GM19438 (cell line): ENCODE results near the gene KCNK5.

ENCODE experiments used
- ATAC-seq: cut with Tn5 transposase; IDR thresholded peaks from one replicate; pipeline ENCODE4 v1.9.1; 2021; ENCODE audit warnings: low read depth; ENCODE audit not compliant: unreplicated experiment

Gene KCNK5

GRCh38 chr6:39199976-39200375 is 29.3 kb downstream of the KCNK5 start:
- ATAC-seq, result no peak

DNA sequence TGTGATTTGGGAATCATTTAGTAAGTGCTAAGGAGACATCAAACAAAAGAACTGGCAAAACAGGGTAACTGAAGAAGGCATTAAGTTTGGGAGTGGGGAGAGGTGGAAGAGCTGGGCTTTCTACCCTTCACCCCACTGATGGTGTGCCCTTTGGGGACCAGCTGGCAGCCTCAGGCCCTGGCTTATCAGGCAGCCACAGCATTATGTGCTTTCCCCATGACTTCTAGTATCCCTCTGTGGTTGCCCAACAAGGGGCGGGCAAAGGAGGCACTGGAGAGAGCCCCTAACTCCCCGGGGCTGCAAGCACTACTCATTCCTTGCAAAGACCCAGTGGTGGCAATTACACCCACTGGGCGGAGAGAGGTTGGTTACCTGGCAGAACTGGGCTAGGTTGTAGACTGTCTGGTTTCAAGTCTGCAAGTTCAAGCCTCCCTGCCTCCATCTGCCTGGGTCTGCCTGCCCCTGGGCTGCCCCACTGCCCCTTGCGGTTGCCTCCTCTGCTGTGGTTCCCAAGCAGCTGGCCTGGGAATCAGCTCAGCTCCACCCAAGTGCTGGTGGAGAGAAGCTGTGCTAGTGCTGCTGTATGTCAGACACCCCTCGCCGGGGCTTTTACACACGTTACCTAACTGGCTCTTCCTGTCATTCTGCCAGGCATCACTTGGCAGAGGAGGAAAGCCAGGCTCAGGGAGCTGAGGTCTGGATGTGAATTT is 29.9 kb downstream of the KCNK5 start:
- ATAC-seq, result no peak

DNA sequence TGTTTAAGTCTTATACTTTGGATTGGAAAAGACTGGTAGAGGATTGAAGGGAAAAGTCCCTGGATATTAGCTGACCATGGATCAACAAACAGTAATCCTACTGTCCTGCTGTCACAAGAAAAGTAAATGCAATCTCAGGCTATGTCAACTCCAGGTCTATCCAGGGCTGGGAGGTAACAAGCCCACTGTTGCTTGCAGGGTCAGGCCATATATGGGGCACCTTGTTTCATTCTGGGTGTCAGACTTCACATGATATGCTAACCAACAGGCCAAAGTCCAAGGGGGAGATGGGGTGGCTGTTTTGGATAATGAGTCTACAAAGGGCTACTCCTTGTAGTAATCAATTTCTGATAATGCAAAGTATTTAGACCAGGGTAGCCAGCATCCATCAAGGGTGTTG is 30.7 kb downstream of the KCNK5 start:
- no peak for ATAC-seq

DNA sequence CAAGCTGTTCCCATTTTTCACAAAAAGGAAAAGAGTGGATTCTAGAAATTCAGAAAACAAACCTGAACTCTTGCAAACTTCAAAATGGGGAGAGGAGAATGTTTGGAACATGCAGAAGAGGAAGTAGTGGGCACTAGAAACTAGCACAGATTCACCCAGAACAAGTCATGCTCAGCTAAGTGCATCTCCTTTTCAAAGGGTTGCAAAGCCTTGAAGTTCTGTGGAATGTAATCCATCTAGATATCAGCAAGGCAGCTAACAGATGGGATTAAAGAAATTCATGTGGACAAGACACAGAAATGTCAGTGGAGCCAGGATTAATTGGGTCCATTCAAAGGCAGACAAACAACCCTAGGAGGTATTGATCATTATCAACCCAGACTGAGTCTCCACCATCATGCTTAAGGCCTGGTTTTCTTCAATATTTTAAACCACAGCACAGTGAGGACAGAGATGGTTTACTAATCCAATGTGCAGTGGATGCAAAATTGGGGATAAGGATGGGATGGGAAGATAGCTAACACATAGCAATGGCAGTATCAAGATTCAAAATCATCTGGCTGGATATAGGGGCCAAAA is 31.3 kb downstream of the KCNK5 start:
- ATAC-seq, result no peak

DNA sequence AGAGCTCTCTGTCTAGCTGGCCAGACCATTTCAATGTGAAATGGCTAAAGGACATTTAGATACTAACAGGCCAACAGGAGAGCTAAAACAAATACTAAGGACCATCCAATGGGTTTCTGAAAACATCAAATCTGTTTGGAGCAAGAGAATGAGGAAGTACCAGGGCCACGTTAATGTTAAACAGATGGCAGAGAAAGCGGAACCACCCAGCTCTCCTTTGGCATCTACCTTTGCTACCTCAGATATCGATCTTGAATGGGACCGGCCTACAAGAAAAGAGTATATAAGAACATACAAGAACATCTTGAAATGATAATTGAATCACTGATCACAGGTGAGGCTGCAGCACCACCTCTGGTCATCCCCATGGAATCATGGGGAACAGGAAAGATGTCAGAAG is 31.8 kb downstream of the KCNK5 start:
- no peak for ATAC-seq

- ATAC-seq, result no peak
Observed at GRCh38 chr6:39196673-39197091, 32.6 kb downstream of the KCNK5 start.

- no peak for ATAC-seq
Observed at GRCh38 chr6:39195792-39196385, 33.4 kb downstream of the KCNK5 start.

GRCh38 chr6:39194466-39194865 is 34.8 kb downstream of the KCNK5 start:
- ATAC-seq, result no peak

DNA sequence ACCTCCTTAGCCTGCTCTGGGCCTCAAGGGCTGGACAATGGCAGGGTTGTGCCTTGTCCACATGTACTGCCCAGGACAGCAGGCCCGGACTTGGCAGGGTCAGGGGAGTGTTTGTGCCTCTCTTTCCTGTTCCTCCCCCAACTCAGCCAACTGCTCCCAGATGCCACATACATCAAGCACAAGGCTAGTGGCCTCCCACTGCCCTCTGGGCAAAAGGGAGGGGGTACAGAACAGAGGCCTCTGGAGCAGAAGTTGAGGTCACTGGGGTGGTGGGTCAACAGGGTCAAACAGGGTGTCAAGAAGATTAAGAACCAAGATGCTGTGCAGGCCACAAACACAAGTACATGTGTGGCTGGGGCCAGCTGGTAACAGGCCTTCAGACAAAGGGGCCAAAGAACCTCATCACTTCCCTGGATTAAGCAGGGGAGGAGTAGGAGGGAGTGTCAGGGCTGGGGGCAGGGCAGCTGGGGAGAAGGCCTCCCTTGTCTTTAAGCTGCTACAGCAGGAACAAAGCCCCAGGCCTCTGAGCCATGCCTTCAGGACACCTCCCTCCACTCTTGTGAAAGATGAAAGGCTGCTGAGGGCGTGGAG is 36.0 kb downstream of the KCNK5 start:
- ATAC-seq, result no peak

- ATAC-seq, result no peak
Observed at GRCh38 chr6:39192736-39193135, 36.5 kb downstream of the KCNK5 start.

DNA sequence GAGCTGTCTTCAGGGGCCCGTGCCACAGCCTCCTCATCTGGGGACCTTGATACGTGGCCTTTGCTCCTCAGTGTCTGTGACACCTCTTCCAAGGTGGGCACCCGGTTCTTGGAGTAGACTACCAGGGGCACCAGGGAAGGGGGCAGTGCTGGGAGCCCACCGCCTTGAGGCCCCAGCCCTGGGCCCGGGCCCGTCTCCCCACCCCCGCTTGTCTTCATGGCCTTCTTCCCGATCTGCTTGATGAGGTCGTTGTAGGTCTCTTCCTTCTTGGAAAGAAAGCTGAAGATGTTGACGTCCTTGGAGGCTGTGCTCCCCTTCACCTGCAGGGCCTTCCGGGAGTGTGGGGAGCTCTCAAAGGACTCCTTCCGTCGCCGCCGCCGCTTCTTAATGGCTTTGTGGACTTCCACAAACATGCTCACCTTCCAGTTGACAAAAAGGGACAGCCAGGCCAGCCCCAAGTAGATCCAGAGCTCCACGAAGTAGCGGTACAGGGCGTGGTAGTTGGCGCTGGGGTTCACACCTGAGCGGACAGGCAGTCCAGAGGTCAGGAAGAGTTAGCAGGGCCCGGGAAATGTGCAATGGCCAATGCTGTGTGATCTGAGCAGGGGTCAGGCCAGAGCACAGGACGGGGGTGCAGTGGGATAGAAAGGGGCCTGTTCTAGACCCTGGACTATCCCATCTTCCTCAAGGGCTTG is 37.9 kb downstream of the KCNK5 start:
- no peak for ATAC-seq

DNA sequence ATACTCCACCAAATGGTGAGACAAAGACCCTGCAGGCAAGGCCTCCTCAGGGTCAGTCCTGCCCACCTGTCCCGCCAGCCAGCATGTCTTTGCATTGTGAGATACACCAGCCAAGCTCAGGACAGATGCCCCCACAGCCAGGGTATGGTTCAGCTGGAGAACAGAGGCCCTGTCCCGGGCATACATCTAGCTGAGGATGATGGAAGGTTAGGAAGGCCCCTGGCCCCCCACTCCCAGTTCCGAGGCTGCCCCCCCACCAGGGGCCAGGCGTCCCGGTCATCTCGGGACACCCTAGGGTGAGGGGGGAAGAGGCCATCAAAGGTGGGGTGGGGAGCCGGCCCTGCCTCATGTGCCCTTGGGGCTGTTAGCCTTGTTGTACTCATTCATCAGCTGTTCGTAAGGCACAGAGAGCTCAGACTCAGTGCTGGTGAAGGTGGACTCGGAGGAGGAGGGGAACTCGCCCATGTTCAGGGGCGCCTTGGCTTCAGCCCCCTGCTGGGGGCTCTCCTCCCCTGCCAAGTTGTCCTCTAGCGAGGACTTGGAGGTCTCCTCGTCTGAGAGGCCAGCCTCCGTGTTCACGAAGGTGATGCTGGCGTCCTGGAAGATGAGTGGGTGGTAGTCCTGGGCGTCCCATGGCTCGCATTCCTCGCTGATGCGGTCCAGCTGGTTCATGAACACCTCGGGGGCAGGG is 38.6 kb downstream of the KCNK5 start:
- no peak for ATAC-seq

DNA sequence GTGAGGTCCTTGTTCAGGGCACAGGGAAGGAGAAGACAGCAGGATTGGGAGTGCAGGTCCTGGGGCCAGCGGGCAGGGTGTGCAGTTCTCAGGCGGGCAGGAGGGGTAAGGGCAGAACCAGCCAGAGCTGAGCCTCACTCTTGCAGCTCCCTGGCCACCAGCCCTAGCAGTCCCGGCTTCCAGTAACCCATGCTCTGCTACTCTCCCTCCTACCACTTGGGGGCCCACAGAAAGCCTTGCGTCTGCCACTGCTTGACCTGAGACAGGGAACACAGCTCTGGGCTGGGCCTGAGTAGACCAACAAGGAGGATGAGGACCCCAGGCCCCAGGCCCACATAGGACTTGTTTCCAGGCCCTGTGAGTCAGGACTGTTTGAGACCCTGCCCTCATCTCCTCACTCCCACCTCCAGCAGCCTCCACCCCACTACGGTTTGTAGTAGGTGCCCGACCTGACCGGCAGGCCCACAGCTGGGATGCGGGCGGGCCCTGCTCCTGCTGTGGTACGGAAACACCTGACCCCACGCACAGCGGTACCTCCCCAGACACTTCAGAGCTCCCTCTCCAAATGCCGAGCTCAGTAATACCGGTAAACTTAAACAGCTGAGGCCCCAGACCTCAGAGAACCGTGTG is 39.2 kb downstream of the KCNK5 start:
- no peak for ATAC-seq

DNA sequence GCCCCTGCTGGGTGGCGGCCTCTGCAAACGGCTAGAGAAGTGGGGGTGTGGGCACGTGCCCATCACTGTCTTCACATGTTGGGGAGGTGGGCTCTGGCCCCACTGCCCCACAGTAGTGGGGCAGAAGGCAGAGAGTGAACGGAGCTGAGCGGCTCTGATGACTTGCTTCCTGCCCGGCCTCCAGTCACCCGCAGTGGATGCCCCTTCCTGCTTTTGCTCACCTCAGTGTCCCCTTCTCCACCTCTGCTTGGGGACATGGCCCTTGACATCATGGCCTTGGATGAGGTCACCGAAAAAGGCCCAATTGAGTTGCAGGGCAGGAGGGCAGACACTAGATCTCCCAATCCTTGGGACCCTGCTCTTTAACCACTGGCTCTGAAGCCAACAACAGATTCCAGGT is 40.1 kb downstream of the KCNK5 start:
- ATAC-seq, result no peak

DNA sequence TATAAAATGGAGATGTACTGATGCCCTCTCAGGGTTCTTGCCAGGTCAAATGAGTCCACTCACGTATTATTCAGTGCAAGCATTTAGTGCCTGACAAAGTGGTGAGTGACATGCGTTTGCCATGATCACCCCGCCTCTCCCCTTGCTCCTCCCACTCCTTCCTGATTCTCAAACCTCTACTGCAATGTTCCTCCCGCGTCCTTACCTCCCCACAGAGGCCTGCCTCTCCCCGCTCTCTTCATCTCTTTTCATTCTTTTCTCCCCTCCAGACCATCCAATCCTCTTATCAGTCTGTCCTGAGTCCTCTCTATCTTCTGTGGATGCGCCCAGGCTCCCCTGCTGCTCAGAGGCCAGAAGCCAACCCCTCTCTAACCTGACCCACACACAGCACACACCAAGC is 40.7 kb downstream of the KCNK5 start:
- no peak for ATAC-seq

- ATAC-seq, result no peak
Observed at GRCh38 chr6:39188098-39188450, 41.2 kb downstream of the KCNK5 start.

GRCh38 chr6:39184906-39185580 is 44.2 kb downstream of the KCNK5 start:
- no peak for ATAC-seq

DNA sequence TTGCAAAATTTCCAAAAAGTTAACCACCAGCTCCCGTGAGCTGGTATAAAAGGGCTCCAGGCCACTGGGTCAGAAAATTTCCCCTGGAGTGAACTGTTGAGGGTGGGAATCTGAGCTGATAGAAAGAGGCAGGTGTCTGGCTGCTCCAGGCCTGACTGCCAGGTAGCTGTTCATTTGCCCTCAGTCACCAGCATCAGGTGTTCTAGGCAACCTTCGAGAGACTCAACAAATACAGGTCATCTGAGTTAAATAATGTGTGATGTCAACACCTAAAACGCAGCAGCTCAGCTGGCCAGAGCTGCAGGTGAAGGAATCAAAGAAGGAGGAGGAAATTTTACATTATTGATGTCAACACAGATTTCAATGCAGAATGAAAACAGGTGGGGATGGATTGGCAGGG is 46.7 kb downstream of the KCNK5 start:
- no peak for ATAC-seq

- ATAC-seq, result no peak
Observed at GRCh38 chr6:39181826-39182225, 47.4 kb downstream of the KCNK5 start.

DNA sequence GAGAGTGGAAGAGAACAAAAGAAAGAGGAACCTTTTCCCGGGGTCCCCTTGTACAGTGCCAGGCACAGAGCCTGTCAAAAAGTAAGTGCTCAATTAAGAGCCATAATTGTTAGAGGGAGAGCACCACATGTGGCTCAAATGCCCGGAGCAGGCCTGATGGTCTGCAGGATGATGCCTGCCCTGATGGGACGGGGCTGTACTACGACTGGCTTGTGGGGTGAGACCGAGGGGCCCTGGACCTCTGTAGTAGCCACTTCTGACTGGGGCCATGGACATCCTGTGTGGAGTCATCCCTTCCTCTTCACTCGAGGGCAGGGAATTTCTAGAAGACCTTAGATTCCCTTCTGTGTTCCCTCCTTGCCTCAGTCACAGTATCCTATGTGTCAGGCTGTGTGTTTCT is 47.9 kb downstream of the KCNK5 start:
- ATAC-seq, result no peak
